NCI-H748 treated with DMSO at 0.1 percent for 48 hours (cell line): Measurements from ENCODE around the gene SLC6A17.
A peak's percentile ranks its signal among the peaks of the same experiment; 100 is the strongest.

Source experiments
- DNase-seq: peaks from one replicate; lab custom pipeline; 2025; lab: John Stamatoyannopoulos, UW

The SLC6A17 gene

GRCh38 chr1:110205156-110205555 lies 54.9 kb downstream of the SLC6A17 start:
- DNase-seq, result no peak

DNA sequence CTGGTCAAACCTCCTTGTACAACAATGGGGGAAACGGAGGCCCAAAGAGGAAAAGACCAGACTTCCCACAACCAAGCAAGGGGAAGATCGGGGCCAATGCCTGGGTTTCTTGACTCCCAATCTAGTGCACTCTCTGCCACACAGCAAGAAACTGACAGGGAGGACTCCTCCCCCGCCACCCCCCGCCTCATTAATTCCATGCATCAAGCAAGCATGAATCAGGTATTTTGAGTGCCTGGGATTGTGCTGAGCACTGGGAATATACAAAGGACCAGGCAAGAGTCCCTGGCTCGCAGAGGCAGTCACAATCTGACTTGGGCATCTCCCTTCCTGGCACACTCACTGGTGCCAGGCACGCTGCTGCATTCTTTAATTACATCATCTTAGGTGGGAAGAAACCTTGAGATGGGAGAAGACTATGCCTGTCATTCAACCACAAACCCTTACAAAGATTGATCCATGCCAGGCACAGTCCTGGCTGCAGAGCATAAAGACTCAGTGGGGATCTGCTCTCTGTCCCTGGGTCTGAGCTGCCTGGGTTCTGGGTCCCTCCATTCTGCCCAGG lies 55.4 kb downstream of the SLC6A17 start:
- no peak for DNase-seq

GRCh38 chr1:110206261-110206920 lies 56.1 kb downstream of the SLC6A17 start:
- DNase-seq, result no peak

GRCh38 chr1:110207831-110208230 lies 57.5 kb downstream of the SLC6A17 start:
- peak; percentile 48 for DNase-seq

- no peak for DNase-seq
These were observed 58.8 kb downstream of the SLC6A17 start for GRCh38 chr1:110208916-110209645.

DNA sequence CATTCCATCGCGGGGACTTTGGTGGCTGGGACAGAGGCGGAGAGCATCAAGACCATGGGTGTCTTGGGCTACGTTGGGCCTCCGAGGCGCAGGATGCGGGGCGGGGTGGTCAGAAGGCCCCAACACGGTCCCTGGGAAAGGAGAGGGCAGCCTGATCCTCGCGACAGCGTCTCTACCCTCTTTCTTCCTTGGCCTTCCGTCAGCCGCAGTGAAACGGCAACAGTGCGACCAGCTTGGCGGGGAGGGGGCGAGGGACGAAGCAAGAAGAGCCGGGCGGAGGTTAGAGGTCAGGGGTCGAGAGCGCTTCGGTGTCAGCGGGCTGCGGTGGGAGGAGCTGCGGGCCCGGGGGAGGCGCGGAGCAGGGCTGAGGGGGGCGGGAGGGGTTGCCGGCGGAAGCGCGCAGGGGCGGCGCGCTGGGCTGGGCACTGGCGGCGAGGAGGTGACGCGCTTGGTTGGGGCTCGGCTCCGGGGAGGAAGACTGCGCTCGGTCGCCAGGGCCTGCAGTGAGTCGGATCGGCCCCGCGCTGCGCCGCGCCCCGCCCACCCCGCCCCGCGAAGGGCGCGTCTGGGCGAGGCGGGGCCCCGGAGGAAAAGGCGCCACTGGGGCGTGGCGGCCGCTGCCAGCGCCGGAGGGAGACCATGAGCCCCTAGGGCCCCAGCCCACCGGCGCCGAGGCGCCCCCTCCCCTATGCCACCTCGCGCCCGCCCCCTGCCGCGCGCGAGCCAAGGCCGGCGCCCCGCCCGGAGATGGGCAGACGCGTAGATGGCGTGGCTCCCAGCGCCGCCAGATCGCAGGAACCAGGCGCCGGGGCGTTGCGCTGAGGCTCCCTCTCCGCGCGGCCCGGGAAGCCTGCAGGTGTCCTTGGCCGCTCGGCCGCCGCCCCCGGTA lies 59.7 kb downstream of the SLC6A17 start, which contains the start of gene KCNC4:
KCNC4 (plus strand) TSS at position 600 of the 889 bp plus-strand sequence. CDS start 1,186 bp downstream, outside the sequence.
- peak; percentile 80 for DNase-seq

DNA sequence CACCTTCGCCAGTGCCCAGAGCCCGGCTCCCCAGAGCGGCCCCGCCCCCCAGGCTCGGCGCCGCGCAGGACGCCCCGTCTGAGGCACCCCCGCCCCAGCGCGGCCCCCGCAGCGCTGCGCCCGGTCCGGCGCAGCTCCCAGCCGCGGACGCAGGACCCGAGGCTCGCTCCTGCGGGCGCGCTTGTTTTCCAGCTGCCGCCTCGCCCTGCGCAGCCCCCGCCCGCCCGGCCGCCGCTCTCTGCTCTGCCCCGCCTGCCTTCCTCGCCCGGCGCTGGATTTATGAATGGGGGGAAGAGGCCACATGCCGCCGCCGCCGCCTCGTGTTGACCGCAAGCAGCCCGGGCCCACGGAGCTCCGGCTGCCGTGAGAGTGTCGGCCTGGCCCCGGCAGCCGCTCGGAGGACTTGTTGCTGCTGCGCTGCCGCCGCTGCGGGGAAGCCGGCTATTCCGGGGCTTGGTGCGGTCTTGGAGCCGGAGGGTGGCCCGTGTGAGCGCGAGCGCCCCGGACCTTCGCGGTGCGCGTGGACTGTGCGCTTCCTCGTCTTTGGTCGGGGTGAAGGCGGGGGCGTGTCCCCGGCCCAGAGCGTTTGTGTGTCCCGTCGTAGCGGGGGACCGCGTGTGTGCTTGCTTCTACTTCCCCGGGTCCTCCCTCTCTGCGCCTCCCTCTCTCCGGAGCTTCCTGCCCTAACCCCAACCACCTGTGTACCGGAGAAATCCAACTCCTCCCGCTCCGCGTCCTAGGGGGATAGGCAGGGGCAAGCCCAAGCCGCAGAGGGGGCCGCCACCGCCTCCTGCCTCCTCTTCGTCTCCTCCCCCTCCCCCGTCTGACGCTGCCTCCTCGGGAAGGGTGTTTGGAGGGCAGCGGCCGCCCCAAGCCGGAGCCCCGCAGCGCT lies 60.6 kb downstream of the SLC6A17 start:
- DNase-seq, result peak; percentile 27

GRCh38 chr1:110211496-110212168 lies 61.3 kb downstream of the SLC6A17 start:
- DNase-seq, result no peak

GRCh38 chr1:110212169-110213142 lies 62.2 kb downstream of the SLC6A17 start:
- DNase-seq, result peak; percentile 14

DNA sequence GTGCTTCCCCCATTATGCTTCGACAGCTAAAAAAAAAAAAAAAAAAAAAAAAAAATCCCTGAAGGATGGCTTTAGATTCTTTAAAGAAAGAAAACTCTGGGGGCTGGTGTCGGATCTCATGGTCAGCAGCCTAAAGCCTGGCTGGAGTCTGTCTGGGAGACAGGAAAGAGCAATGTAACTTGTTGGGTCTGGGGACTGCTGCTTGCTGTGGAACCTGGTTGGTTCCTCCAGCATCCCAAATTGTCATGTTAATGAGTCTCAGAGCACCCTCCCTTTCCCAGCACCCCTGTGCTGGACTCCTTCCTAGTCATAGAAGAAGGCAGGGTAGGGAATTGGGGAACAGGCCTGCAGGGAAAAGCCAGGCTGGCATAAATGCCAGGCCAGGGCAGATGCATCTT lies 62.8 kb downstream of the SLC6A17 start:
- DNase-seq, result no peak

GRCh38 chr1:110214454-110215404 lies 64.4 kb downstream of the SLC6A17 start:
- no peak for DNase-seq

GRCh38 chr1:110215621-110216515 lies 65.6 kb downstream of the SLC6A17 start:
- DNase-seq, result no peak

DNA sequence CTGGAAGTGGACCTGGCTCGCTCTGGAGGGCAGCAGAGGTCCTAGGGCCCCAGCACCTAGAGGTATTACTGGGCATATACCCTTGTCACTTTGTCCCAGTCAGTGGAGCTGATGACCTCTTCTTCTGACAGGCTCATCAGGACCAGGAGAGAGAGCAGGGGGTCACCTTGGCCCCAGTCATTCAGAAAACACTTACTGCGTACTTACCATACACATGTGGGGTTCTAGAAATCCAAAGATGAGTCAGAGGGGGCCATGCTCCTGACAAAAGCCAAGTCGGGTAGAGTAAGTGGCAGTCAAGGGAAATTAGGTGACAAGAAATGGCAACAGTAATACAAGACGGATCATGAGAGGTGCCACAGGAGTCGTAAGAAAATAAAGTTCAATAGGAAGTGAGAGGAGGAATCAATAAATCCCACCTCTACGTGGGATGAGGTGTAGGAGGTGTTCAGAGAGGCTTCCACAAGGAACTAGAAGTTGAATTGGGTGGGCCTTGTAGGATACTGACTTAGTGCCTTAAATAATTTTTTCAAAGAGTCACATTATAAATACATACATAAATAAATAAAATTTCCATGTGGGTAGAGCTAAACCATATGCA lies 66.7 kb downstream of the SLC6A17 start:
- DNase-seq, result no peak

DNA sequence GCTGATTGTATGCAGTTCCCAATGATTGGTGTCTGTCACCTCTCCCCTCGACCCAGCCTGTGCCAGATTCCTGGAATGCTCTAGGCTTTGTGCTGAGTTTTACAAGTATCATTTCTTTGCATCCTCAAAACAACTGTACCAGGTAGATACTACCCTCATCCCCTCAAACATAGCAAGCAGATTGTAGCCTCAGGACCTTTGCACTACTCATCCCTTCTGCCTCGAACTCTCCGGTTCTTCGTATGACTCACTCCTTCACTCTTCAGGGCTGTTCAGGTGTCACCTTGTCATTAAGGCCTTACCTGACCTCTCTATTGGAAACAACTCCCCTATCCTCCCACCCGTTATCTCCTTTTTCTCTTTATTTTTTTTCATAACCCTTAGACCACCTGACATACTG lies 67.8 kb downstream of the SLC6A17 start:
- no peak for DNase-seq

GRCh38 chr1:110218739-110219138 lies 68.4 kb downstream of the SLC6A17 start:
- no peak for DNase-seq

DNA sequence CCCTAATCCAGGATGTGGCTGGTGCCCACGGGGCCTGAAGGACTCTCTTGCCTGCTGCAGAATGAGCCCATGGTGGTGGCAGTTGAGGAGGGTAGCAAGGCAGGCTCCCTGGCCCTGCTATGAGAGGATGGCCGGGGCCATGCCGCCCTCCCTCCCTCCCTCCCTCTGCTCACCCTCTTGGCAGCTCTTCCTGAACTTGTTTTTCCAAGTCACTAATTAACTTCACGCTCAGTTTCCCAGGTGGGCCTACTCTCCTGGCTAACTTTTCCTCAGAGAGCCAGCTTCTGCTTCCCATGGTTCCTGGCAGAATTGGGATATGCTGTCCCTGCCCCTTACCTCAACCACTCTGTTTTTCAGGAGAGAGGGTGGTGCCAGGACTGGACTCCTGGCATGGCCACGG lies 70.0 kb downstream of the SLC6A17 start:
- DNase-seq, result no peak

DNA sequence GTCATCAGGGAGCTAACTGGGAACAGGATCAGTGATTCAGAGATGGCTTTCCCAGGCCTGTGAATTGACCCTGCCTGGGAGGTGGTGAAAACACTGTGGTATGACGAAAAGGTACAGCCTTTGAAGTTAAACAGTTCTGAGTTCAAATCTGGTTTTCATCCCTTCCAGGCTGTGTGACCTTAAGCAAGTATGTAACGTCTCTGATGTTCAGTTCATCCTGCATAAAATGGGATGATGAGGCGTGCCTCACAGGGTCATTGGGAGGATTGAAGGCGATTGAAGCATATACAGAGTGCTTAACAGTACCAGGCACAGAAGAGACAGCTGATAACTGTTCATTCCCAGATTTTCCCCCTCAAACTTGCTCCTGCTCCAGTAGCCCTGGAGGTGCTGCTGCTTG lies 70.8 kb downstream of the SLC6A17 start:
- no peak for DNase-seq
